T-helper 2 cell treated with Interferon-gamma antibody and Interleukin-4, amounts not matched to agents 100 ng/mL and 5 ng/mL, for 36 hours (primary cell): ENCODE results near the gene TES. TPM values are rescaled to one million over a fixed set of nuclear protein-coding genes. Genes with fewer than 3 reads are reported as not detected.
"Not testable (repeated sequence)": the region's sequence is repeated elsewhere in the genome, so short reads cannot be mapped to it uniquely, and the experiment has no call there.

Experiments used
- intact Hi-C: fragments of 100-400 bp; cut with micrococcal nuclease; formaldehyde crosslinking; loops from one replicate; pipeline ENCODE4 v1.15.1; 2023
- total RNA-seq: library from RNA; stranded (reverse); gene quantifications from 2 replicates; pipeline ENCODE4 v1.2.3, GENCODE V29; 2022

Gene TES
- total RNA-seq, 1 donor from 2014 or later, result 134 TPM

GRCh38 chr7:116279217-116279616, 68.9 kb downstream of the TES start:
- intact Hi-C loops, result no loop called here

- intact Hi-C loops, result no loop called here
Measured at GRCh38 chr7:116280803-116281202, 70.5 kb downstream of the TES start.

- intact Hi-C loops, result no loop called here
Measured at GRCh38 chr7:116283595-116284204, 73.4 kb downstream of the TES start.

- intact Hi-C loops, result no loop called here
Measured at GRCh38 chr7:116284390-116284789, 74.1 kb downstream of the TES start.

- intact Hi-C loops, result no loop called here
Measured at GRCh38 chr7:116285252-116285651, 74.9 kb downstream of the TES start.

- intact Hi-C loops, result no loop called here
Measured at GRCh38 chr7:116290740-116291139, 80.4 kb downstream of the TES start.

- intact Hi-C loops, result no loop called here
Measured at GRCh38 chr7:116291937-116292336, 81.6 kb downstream of the TES start.

- intact Hi-C loops, result no loop called here
Measured at GRCh38 chr7:116292381-116292780, 82.0 kb downstream of the TES start.

- intact Hi-C loops, result no loop called here
Measured at GRCh38 chr7:116293139-116293538, 82.8 kb downstream of the TES start.

- intact Hi-C loops, result no loop called here
Measured at GRCh38 chr7:116293633-116294032, 83.3 kb downstream of the TES start.

GRCh38 chr7:116295903-116296302, 85.6 kb downstream of the TES start:
- intact Hi-C loops, result not testable (repeated sequence)

- intact Hi-C loops, result no loop called here
Measured at GRCh38 chr7:116298055-116298454, 87.7 kb downstream of the TES start.

GRCh38 chr7:116298576-116298975, 88.2 kb downstream of the TES start:
- intact Hi-C loops, result no loop called here

GRCh38 chr7:116305485-116306408, 95.4 kb downstream of the TES start:
- intact Hi-C loops, result no loop called here

GRCh38 chr7:116306409-116307048, 96.2 kb downstream of the TES start:
- intact Hi-C loops, result no loop called here

GRCh38 chr7:116307253-116307652, 96.9 kb downstream of the TES start:
- intact Hi-C loops, result no loop called here

Other genes with a start within 250 kb of the TES start
- gene TFEC, start 179.8 kb upstream of the TES start, total RNA-seq, result 0.61 and 1.0 TPM in 2 replicates